ENCODE measurements around the gene SPRY1.

GRCh38 chr4:123405267-123405865 is 8.8 kb downstream of the SPRY1 start:
- TF ChIP-seq EZH2phosphoT487 (IDR thresholded peaks at IDR 0.05; ENCODE audit: insufficient read depth, low read depth), result no peak
- no peak for TF ChIP-seq EZH2 (IDR thresholded peaks at IDR 0.05; ENCODE audit: insufficient read depth, poor library complexity, severe bottlenecking)

Measured in GM23248 (cell line).